Stimulated activated CD8-positive, alpha-beta memory T cell treated with anti-CD3 and anti-CD28 coated beads, Interleukin-7, amount 100 ng/mL, for 4 hours (primary cell): ENCODE data around the gene THBS1.
A peak's percentile ranks its signal among the peaks of the same experiment; 100 is the strongest.

ENCODE experiments used
- DNase-seq, 2 donors: peaks; one replicate each; pipeline ENCODE4 v3.0.0-alpha.2; 2020; ENCODE audit warnings: low read depth in 2 of 2

Gene THBS1

DNA sequence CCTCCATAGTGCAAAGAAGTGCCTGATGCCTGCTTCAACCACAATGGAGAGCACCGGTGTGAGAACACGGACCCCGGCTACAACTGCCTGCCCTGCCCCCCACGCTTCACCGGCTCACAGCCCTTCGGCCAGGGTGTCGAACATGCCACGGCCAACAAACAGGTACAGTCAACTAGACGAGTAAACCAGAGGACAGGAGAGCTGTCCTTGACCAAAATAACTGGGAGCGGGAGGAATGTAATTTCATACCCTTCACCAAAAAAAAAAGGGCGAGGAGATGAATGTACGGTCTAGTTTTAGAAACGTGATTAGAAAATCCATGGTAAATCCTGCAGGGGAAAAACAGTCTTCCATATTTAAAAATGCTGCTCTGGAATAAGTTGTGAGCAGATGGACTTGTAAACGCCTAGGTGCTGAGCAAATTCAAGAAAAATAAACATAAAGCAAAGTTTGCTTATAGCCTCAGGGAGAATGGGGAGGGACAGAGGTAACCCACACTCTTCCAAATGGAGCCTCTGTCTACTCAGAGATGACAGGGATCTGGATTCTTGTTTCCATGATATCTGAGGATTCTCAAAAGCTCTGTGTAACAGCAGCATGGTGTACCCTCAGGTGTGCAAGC, 8.4 kb downstream of the THBS1 start:
- no peak for DNase-seq

DNA sequence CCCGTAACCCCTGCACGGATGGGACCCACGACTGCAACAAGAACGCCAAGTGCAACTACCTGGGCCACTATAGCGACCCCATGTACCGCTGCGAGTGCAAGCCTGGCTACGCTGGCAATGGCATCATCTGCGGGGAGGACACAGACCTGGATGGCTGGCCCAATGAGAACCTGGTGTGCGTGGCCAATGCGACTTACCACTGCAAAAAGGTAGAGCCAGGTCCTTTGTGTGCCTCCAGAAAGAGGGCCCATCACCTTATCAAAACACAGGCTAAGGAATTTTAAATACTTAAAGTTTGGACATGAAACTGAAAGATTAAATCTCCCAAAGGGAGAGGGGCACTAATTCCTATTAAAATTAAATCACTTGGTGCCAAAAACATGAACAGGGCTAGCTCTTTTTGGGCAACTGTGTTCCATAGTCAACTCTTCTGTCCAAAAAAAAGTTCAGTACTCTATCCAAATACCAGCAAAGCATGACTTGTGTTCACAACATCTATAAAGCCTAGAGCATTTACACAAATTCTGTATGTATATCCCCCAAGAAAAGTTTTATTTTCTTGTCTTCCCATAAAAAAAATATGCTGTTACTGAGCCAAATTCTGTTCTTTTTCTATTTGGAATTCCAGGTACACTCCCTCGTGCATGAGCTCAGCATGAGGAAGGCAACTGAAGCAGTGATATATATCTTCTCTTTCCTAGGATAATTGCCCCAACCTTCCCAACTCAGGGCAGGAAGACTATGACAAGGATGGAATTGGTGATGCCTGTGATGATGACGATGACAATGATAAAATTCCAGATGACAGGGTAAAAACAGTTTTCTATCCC, 9.2 kb downstream of the THBS1 start:
- no peak for DNase-seq

DNA sequence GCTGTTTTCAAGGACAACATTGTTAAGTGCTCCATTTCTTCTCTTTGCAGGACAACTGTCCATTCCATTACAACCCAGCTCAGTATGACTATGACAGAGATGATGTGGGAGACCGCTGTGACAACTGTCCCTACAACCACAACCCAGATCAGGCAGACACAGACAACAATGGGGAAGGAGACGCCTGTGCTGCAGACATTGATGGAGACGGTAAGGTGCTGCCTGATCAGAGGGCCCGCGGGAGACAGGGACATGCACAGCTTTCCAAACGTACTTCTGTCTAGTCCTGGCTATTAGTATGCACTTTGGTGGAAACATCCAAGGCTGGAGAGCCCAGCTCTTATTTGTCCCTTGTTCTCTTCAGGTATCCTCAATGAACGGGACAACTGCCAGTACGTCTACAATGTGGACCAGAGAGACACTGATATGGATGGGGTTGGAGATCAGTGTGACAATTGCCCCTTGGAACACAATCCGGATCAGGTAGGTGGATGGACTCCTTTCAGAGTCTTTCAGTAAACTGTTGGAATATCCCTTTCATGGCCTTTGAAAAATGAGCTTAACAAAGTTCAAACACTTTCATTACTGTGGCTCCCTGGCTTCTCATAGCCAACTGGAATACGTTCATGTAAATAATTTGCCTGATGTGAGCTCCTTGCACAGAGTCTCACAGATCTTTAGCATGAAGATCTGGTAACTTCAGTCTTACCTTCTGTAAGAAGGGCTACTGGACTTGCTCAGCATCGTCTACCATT, 10.4 kb downstream of the THBS1 start:
- no peak for DNase-seq

DNA sequence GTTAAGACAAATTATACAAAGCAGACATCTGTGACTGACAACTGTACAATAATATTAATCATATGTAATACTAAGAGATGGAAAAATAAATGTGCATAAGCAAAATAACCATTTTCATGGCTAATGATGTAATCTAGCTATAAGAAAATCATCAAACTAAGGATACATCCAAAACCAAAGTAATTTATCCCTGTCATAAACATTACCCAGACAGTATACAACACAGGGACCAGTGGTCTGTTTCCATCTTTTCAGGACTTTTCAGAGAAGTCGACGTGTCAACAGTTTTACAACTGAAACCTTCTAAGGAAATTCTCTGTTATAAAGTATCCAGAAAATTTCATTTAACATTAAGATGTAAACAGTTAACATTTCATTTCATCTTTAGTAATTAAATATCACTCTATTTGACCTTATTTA, 11.0 kb downstream of the THBS1 start:
- DNase-seq: no peak

DNA sequence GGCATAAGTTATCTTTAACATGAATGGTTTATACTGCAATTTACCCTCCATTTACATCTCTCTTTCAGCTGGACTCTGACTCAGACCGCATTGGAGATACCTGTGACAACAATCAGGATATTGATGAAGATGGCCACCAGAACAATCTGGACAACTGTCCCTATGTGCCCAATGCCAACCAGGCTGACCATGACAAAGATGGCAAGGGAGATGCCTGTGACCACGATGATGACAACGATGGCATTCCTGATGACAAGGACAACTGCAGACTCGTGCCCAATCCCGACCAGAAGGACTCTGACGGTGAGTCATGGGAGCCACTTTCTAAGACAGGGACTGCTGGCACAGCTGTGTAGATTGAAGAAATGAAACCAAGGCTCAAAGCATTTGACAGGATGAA, 11.6 kb downstream of the THBS1 start:
- DNase-seq: no peak

DNA sequence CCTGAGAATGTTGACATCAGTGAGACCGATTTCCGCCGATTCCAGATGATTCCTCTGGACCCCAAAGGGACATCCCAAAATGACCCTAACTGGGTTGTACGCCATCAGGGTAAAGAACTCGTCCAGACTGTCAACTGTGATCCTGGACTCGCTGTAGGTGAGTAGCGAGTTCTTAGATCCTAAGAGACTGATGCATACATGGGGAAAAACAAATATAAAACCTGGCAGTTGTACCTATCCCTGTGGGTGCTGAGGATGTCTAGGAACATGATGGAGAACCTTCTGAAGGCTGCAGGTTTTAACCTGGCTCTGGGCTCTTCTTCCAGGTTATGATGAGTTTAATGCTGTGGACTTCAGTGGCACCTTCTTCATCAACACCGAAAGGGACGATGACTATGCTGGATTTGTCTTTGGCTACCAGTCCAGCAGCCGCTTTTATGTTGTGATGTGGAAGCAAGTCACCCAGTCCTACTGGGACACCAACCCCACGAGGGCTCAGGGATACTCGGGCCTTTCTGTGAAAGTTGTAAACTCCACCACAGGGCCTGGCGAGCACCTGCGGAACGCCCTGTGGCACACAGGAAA, 12.3 kb downstream of the THBS1 start:
- no peak for DNase-seq

DNA sequence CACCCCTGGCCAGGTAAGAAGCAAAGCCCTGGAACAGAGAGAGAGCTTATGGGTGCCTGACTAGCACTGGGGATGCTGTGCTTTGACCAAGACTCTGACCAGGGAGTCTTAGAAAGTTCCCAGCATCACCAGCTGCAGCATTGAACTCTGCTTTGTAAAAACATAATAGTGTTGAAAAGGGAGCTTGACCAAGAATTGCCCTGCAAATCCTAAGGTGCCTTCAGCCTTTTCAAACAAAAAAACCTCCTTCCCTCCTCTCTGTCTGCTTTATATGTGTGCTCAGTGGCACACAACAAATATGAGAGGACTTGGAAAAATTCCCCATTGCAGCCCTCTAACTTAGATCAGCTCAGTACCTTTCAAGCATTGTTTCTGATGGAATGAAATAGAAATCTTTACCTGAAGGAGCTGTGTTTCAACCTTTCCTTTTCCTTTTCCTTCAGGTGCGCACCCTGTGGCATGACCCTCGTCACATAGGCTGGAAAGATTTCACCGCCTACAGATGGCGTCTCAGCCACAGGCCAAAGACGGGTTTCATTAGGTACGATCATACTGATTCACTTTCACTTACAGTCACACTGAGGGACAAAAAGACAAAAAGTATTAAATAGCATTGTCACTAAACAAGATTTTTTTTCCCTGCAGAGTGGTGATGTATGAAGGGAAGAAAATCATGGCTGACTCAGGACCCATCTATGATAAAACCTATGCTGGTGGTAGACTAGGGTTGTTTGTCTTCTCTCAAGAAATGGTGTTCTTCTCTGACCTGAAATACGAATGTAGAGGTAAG, 13.0 kb downstream of the THBS1 start:
- DNase-seq: peak in 1 of 2 donors; percentile 13

DNA sequence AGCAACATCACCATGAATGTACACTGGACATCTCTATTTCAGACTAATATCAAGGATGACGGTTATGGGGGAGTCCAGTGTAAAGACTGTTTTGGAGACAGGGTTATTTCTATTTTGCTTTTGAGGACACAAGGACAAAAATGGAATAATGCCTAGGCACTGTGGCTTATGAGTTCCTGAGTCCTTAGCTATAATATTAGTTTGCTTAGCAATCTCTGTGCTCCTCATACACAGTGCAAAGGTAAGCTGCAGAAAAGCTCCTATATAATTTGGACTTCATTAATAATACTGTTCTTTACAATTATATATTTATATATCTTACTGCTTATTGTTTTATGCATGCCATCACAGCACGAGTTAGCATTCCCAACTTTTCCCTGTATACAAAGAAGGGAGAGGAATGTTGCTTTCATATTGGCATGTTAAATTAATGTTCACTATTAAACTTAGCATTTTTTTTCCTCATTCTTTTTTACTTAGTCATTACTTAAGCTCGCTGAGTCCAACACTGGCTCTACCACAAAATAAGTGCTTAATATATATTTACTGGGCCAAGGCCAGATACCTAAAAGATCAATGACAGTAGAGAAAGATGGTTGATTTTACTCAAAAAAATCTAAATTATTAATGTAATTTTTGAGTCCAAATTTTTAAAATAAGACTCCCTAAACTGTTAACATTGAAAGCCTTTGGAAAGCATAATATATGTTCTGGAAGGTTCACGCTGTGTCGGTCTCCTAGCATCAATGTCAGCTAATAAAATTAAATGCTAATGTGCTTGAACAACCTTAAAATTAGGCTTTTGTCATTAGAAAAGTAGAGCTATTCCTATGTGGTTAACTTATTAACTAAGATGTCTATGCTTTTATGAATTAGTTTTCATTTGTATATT, 13.8 kb downstream of the THBS1 start:
- no peak for DNase-seq

DNA sequence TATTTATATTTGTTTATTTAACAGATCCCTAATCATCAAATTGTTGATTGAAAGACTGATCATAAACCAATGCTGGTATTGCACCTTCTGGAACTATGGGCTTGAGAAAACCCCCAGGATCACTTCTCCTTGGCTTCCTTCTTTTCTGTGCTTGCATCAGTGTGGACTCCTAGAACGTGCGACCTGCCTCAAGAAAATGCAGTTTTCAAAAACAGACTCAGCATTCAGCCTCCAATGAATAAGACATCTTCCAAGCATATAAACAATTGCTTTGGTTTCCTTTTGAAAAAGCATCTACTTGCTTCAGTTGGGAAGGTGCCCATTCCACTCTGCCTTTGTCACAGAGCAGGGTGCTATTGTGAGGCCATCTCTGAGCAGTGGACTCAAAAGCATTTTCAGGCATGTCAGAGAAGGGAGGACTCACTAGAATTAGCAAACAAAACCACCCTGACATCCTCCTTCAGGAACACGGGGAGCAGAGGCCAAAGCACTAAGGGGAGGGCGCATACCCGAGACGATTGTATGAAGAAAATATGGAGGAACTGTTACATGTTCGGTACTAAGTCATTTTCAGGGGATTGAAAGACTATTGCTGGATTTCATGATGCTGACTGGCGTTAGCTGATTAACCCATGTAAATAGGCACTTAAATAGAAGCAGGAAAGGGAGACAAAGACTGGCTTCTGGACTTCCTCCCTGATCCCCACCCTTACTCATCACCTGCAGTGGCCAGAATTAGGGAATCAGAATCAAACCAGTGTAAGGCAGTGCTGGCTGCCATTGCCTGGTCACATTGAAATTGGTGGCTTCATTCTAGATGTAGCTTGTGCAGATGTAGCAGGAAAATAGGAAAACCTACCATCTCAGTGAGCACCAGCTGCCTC, 14.7 kb downstream of the THBS1 start:
- DNase-seq: no peak

DNA sequence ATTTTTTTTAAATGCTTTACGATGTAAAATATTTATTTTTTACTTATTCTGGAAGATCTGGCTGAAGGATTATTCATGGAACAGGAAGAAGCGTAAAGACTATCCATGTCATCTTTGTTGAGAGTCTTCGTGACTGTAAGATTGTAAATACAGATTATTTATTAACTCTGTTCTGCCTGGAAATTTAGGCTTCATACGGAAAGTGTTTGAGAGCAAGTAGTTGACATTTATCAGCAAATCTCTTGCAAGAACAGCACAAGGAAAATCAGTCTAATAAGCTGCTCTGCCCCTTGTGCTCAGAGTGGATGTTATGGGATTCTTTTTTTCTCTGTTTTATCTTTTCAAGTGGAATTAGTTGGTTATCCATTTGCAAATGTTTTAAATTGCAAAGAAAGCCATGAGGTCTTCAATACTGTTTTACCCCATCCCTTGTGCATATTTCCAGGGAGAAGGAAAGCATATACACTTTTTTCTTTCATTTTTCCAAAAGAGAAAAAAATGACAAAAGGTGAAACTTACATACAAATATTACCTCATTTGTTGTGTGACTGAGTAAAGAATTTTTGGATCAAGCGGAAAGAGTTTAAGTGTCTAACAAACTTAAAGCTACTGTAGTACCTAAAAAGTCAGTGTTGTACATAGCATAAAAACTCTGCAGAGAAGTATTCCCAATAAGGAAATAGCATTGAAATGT, 15.6 kb downstream of the THBS1 start:
- no peak for DNase-seq

DNA sequence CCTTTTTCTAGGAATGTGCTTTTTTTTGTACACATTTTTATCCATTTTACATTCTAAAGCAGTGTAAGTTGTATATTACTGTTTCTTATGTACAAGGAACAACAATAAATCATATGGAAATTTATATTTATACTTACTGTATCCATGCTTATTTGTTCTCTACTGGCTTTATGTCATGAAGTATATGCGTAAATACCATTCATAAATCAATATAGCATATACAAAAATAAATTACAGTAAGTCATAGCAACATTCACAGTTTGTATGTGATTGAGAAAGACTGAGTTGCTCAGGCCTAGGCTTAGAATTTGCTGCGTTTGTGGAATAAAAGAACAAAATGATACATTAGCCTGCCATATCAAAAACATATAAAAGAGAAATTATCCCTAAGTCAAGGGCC, 16.5 kb downstream of the THBS1 start:
- no peak for DNase-seq

DNA sequence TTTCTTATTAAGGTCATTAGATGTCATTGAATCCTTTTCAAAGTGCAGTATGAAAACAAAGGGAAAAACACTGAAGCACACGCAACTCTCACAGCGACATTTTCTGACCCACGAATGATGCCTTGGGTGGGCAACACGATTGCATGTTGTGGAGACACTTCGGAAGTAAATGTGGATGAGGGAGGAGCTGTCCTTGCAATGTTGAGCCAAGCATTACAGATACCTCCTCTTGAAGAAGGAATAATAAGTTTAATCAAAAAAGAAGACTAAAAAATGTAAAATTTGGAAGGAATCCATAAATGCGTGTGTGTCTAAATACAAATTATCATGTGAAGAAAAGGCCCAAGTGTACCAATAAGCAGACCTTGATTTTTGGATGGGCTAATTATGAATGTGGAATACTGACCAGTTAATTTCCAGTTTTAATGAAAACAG, 16.9 kb downstream of the THBS1 start:
- DNase-seq: no peak

DNA sequence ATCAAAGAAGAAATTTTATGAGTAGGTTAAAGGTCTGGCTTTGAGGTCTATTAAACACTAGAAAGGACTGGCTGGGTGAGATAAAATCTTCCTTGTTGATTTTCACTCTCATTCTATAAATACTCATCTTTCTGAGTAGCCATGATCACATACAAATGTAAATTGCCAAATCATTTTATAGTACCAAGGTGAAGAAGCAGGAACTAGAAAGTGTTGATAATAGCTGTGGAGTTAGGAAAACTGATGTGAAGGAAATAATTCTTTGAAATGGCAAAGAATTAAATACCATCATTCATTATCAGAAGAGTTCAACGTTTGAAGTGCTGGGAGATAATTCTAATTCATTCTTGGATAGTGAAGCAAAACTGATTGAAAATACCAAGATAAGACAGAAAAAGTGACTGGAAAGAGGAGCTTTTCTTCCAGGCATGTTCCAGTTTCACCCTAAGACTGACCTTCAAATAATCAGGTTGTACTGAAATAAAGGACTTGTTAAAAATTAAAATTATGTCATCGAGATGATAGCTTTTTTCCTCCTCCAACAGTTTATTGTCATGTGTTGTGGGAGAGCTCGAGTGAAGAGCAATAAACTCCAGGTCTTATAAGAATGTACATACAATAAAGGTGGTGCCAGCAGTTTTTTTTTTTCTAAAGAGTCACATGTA, 17.4 kb downstream of the THBS1 start:
- no peak for DNase-seq

DNA sequence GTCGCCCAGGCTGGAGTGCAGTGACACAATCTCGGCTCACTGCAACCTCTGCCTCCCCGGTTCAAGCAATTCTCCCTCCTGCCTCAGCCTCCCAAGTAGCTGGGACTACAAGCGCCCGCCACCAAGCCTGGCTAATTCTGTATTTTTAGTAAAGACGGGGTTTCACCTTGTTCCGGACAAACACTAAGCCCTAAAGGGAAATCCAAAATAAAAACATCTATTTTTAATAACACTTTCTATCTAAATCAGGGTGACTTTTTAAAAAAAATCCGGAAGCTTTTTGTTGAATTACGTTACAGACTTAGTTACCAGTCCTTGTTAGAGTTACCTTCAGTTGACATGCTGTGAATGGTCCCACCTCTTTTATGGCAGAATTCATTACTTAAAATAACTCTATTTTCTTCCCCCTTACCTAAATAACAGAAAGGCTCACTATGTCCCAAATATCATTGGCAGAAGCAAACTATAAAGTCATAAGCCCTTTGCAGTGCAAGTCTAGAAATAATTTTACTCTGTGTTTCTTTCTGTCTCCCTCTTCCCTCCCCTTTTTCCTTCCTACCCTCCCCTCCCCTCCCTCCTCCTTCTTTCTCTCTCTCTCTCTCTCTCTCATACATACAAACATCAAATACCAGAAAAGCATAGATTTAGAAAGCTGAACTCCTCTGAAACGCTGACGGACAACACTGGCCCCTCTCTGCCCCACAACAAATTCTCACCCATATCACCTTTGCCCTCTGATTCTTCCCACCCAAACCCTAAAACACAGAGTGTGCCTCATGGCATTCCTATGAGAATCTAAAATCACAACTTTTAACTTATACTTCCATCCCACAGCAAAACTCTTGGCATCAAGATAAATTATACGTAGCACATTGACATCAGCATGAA, 18.3 kb downstream of the THBS1 start:
- no peak for DNase-seq

DNA sequence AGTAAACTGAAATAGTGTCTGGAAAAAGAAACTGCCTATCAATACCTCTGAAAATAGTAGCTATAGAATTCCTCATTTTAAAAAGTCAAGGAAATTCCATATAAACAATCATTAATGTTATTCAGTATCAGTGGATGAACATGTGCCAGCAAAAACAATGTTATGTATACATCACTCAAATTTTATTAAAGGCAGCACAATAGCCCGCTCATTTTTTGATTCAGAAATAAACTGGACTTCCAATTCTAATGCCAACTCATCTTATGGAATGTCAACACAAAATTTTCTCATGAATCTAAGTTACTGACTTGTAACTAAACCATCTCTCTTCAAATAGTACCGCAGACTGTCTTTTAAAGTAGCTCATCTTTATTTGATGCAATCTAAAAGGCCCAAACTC, 19.0 kb downstream of the THBS1 start:
- no peak for DNase-seq

DNA sequence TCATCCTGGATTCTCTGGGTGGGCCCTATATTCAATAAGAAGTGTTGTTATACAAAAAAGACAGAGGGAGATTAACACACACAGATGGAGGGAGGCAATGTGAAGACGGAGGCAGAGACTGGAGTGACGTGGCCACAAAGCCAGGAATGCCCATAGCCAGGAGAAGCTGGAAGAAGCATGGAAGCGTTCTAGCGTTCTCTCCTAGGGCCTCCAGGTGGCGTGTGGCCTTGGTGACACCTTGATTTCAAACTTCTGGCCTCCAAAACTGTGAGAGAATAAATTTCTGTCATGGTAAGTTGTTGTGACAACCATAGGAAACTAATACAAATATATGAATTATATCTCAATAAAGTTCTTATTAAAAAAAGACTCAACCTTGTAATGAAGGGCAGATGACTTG, 21.3 kb downstream of the THBS1 start:
- DNase-seq: no peak

DNA sequence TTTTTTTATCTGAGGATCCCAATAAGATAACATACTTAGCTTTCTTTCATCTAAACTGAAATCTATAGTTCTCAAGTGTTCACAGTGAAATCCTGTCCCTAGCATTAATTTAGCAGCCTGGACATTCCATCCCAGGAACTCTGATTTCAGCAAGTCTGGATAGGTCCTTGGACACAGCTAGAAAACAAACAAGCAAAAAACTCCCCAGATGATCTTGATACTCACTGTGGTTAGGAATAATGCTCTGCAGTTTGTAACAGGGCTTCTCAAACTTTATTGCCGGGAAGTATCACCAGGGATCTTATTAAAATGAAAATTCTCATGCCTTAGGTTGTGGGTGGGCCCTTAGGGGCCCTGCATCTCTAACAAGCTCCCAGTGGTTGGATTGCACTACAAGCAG, 24.3 kb downstream of the THBS1 start:
- DNase-seq: no peak
